GM23338 (cell line): ENCODE measurements around the gene AMBP. TPM values are rescaled to one million over a fixed set of nuclear protein-coding genes. Genes with fewer than 3 reads are reported as not detected.

Experiments used
- ATAC-seq: fragments of 200-7000 bp; cut with Tn5 transposase; 3 replicates; pipeline ENCODE4 v1.9.1; 2020
- DNase-seq: peaks from one replicate; pipeline ENCODE4 v3.0.0-alpha.2; 2015; ENCODE audit warnings: low spot score
- H2AFZ ChIP-seq: fragments of 200-600 bp; sonication (generic); 2 replicates; pipeline ENCODE4 v1.8.0; 2016; ENCODE audit warnings: antibody characterized with exemption, mild to moderate bottlenecking, moderate library complexity
- H3F3A ChIP-seq: fragments of 200-600 bp; sonication (generic); replicated peaks from 2 replicates; pipeline ENCODE4 v1.8.0; 2017; ENCODE audit warnings: antibody characterized with exemption, mixed run types, low read depth
- H3K27ac ChIP-seq: fragments of 200-600 bp; sonication (generic); 2 replicates; pipeline ENCODE4 v1.6.1; 2016; ENCODE audit warnings: low read depth
- H3K27me3 ChIP-seq: fragments of 200-600 bp; sonication (generic); 2 replicates; pipeline ENCODE4 v1.8.0; 2016; ENCODE audit warnings: mild to moderate bottlenecking, mixed run types, moderate library complexity; ENCODE audit not compliant: insufficient read depth
- H3K36me3 ChIP-seq: fragments of 200-600 bp; sonication (generic); 2 replicates; pipeline ENCODE4 v1.8.0; 2016; ENCODE audit warnings: mild to moderate bottlenecking; ENCODE audit not compliant: insufficient read depth
- H3K4me1 ChIP-seq: fragments of 200-600 bp; sonication (generic); 2 replicates; pipeline ENCODE4 v1.8.0; 2016; ENCODE audit warnings: mild to moderate bottlenecking, moderate library complexity; ENCODE audit not compliant: insufficient read depth
- H3K4me2 ChIP-seq: fragments of 200-600 bp; sonication (generic); 2 replicates; pipeline ENCODE4 v1.7.1; 2017; ENCODE audit warnings: mixed run types
- H3K4me3 ChIP-seq: fragments of 200-600 bp; sonication (generic); 2 replicates; pipeline ENCODE4 v1.6.1; 2016; ENCODE audit warnings: mixed run types
- H3K79me2 ChIP-seq: fragments of 200-600 bp; sonication (generic); replicated peaks from 2 replicates; pipeline ENCODE4 v1.8.0; 2017; ENCODE audit warnings: mild to moderate bottlenecking; ENCODE audit not compliant: insufficient read depth
- H3K9me2 ChIP-seq: fragments of 200-600 bp; sonication (generic); 2 replicates; pipeline ENCODE4 v1.8.0; 2017; ENCODE audit not compliant: insufficient read depth
- H4K20me1 ChIP-seq: fragments of 200-600 bp; sonication (generic); replicated peaks from 2 replicates; pipeline ENCODE4 v1.8.0; 2017; ENCODE audit warnings: mild to moderate bottlenecking; ENCODE audit not compliant: insufficient read depth
- H3K27ac Mint-ChIP-seq: 2 replicates; pipeline ENCODE4 v1.8.0; 2020; ENCODE audit warnings: inconsistent platforms, mild to moderate bottlenecking, moderate library complexity, mixed read lengths
- H3K27me3 Mint-ChIP-seq: 3 replicates; pipeline ENCODE4 v1.8.0; 2022; ENCODE audit warnings: low read depth, mild to moderate bottlenecking, moderate library complexity, mixed read lengths, inconsistent platforms; ENCODE audit not compliant: insufficient read depth, poor library complexity
- H3K36me3 Mint-ChIP-seq: 3 replicates; pipeline ENCODE4 v1.8.0; 2021; ENCODE audit warnings: low read depth, mild to moderate bottlenecking, inconsistent platforms, moderate library complexity, mixed read lengths
- H3K4me1 Mint-ChIP-seq: 3 replicates; pipeline ENCODE4 v1.8.0; 2020; ENCODE audit warnings: mild to moderate bottlenecking, inconsistent platforms, mixed read lengths
- H3K4me3 Mint-ChIP-seq: 3 replicates; pipeline ENCODE4 v1.8.0; 2021; ENCODE audit warnings: moderate library complexity, mild to moderate bottlenecking, inconsistent platforms, mixed read lengths
- H3K9me3 Mint-ChIP-seq: 3 replicates; pipeline ENCODE4 v1.8.0; 2020; ENCODE audit warnings: moderate library complexity, mild to moderate bottlenecking, inconsistent platforms, mixed read lengths
- ETS1 ChIP-seq: IDR thresholded peaks from 2 replicates; pipeline ENCODE4 v1.6.1; 2016; ENCODE audit warnings: antibody characterized with exemption
- EZH2 ChIP-seq: fragments of 200-600 bp; sonication (generic); IDR thresholded peaks from one replicate; pipeline ENCODE4 v1.8.0; 2017; ENCODE audit warnings: antibody characterized with exemption, mild to moderate bottlenecking, low read depth; ENCODE audit not compliant: unreplicated experiment
- EZH2phosphoT487 ChIP-seq: fragments of 200-600 bp; sonication (generic); IDR thresholded peaks from one replicate; pipeline ENCODE4 v1.8.1; 2018; ENCODE audit warnings: antibody characterized with exemption; ENCODE audit not compliant: unreplicated experiment
- JUNB ChIP-seq: IDR thresholded peaks from one replicate; pipeline ENCODE4 v1.6.1; 2016; ENCODE audit warnings: antibody characterized with exemption; ENCODE audit not compliant: unreplicated experiment
- NANOG ChIP-seq: IDR thresholded peaks from 2 replicates; pipeline ENCODE4 v1.6.1; 2016; ENCODE audit warnings: antibody characterized with exemption, borderline replicate concordance
- REST ChIP-seq: IDR thresholded peaks from one replicate; pipeline ENCODE4 v1.6.1; 2018; ENCODE audit warnings: antibody characterized with exemption; ENCODE audit not compliant: unreplicated experiment
- ZNF331 ChIP-seq: fragments of 250-450 bp; sonication (Bioruptor Pico); IDR thresholded peaks from 2 replicates; pipeline ENCODE4 v1.5.0; 2020; ENCODE audit warnings: low read depth, mild to moderate bottlenecking, moderate library complexity
- ZNF462 ChIP-seq: fragments of 250-450 bp; sonication (Bioruptor Pico); IDR thresholded peaks from 2 replicates; pipeline ENCODE4 v1.5.0; 2020; ENCODE audit warnings: mild to moderate bottlenecking, moderate library complexity
- polyA plus RNA-seq: library from polyadenylated mRNA; unstranded; fragments of >200 nt; fragmentation: Nextera tagmentation; extraction: Ambion mirVana; gene quantifications from 2 replicates; pipeline ENCODE4 v1.2.1, GENCODE V29; 2016
- total RNA-seq: library from RNA; depleted of rRNA; stranded (reverse); fragments of >200 nt; shearing (Covaris generic); gene quantifications from 2 replicates; pipeline ENCODE4 v1.2.3, GENCODE V29; 2014
- TF ChIP-seq, protein P1 (sequence below), 2 experiments: fragments of 200-600 bp in 1 of 2; sonication (generic) in 1 of 2; conservative IDR thresholded peaks; 2 replicates each; pipeline versions ENCODE4 v1.5.1 to v1.6.1; 2016 to 2017; ENCODE audit warnings: antibody characterized with exemption in 2 of 2, low read depth in 2 of 2, mild to moderate bottlenecking in 2 of 2, moderate library complexity in 1 of 2

AMBP gene
- total and polyA plus RNA-seq, 2 experiments from 2014 or later = 1.3 to 2.0 TPM

DNA sequence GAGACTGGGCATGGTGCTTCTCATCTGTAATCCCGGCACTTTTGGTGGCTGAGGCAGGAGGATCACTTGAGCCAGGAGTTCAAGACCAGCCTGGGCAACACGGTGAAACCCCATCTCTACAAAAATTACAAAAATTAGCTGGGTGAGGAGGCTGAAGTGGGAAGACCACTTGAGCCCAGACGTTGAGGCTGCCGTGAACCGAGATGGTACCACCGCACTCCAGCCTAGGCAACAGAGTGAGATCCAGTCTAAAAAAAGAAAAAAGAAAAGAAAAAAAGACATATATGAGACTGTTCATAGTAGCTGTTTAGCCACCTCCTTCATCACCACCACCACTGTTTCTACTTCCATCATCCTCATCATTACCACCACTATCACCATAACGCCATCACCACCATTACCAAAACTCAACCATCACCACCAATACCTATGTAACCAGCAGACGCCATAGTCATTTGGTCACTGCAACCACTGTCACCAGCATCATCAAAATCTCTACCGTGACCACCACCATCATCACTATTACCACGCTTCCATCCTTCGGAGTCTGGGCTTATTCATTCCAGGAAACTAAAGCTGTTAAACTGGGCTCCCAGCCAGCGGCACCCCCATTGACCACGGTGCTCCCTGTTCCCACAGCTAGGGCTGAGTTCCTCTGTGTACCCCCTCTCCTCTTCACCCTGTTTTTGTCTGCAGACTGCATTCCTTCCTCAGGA is 29.3 kb upstream of the AMBP start (continued):
- no peak for TF ChIP-seq ZNF462
- TF ChIP-seq EZH2phosphoT487 = no peak
- TF ChIP-seq, protein P1, sequence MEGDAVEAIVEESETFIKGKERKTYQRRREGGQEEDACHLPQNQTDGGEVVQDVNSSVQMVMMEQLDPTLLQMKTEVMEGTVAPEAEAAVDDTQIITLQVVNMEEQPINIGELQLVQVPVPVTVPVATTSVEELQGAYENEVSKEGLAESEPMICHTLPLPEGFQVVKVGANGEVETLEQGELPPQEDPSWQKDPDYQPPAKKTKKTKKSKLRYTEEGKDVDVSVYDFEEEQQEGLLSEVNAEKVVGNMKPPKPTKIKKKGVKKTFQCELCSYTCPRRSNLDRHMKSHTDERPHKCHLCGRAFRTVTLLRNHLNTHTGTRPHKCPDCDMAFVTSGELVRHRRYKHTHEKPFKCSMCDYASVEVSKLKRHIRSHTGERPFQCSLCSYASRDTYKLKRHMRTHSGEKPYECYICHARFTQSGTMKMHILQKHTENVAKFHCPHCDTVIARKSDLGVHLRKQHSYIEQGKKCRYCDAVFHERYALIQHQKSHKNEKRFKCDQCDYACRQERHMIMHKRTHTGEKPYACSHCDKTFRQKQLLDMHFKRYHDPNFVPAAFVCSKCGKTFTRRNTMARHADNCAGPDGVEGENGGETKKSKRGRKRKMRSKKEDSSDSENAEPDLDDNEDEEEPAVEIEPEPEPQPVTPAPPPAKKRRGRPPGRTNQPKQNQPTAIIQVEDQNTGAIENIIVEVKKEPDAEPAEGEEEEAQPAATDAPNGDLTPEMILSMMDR (conservative IDR thresholded peaks at IDR 0.05; ENCODE audit: low read depth in 2 of 2) = no peak
- TF ChIP-seq EZH2 = no peak
- no peak for TF ChIP-seq JUNB
- TF ChIP-seq ZNF331 (CRISPR knock-in tag) = no peak

DNA sequence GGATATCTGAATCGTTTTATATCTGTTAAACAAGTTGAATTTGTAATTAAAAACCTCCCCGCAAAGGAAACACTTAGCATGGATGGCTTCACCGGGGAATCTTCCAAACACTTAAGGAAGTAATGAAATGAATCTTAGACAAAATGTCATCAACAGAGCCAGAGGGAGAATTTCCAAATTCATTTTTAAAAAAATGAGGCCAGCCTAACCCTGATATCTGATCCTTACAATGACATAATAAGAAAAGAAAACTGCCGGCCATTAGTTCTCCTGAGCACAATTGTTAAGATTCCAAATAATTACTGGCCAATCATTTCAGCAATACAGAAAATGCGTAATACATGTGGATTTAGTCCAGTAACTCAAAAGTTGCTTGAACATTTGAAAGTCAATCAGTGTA is 27.1 kb upstream of the AMBP start:
- Mint-ChIP-seq H3K4me1 (peaks cover 12% of the 10 kb centered on the region), H3K9me3 (peaks cover 13% of the 10 kb centered on the region), H3K4me3 (no peak overlapping the region), H3K36me3 (no peaks in the 10 kb centered on the region; the same call in 2 of the 3 replicates), H3K27me3 (peaks cover 7% of the 10 kb centered on the region), H3K27ac (no peak overlapping the region)
- Histone ChIP-seq H3K27me3 (peaks cover 7% of the 10 kb centered on the region; the same call in 1 of the 2 replicates), H3K9me2 (no peaks in the 10 kb centered on the region), H3K36me3 (no peaks in the 10 kb centered on the region), H4K20me1 (no peaks in the 10 kb centered on the region), H2AFZ (no peak overlapping the region), H3F3A (no peaks in the 10 kb centered on the region), H3K27ac (no peak overlapping the region), H3K4me2 (no peak overlapping the region), H3K79me2 (no peaks in the 10 kb centered on the region), H3K4me1 (no peaks in the 10 kb centered on the region; the same call in 1 of the 2 replicates), H3K4me3 (no peak overlapping the region)
- no peak for DNase-seq
- ATAC-seq = no peak
- TF ChIP-seq, protein P1 (conservative IDR thresholded peaks at IDR 0.05; ENCODE audit: low read depth in 2 of 2) = no peak
- TF ChIP-seq ETS1 (no peak), NANOG (no peak), REST (no peak)
